ENCODE results near the gene CLDN10. TPM values are rescaled to one million over a fixed set of nuclear protein-coding genes. Genes with fewer than 3 reads are reported as not detected.

The CLDN10 gene
- total RNA-seq, 1 donor from 2014 or later, result not detected

DNA sequence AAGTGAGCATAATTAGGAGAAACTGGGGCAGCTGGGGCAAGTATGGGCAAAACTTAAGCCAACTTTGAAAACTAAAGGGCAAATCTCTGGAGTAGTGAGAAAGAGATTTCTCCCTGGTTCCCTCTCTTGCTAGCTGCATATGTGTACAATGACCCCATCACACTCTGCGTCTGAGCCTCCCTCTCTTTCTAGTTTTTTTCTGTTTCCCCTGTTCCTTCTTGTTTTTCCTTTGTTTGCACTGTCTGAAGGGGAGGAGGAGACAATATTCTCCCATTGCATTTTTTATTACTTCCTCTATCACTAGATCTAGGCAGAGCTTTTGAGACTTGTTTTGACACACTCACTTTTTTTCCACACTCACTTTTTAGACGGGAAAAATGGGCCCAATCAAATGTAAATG, 11.2 kb upstream of the CLDN10 start:
- Mint-ChIP-seq H3K36me3 (ENCODE audit: low read depth) (no peaks in the 10 kb centered on the region), H3K9me3 (ENCODE audit: low read depth) (no peaks in the 10 kb centered on the region), H3K27me3 (ENCODE audit: low read depth) (peaks cover 7% of the 10 kb centered on the region), H3K4me1 (ENCODE audit: low read depth) (peaks cover 5% of the 10 kb centered on the region), H3K4me3 (ENCODE audit: unreplicated experiment) (no peak overlapping the region), H3K27ac (ENCODE audit: unreplicated experiment) (no peak overlapping the region)
- DNase-seq (ENCODE audit: low spot score), result no peak
- no peak for TF ChIP-seq CTCF (IDR thresholded peaks at IDR 0.05)

- H3K4me1 Mint-ChIP-seq (ENCODE audit: low read depth), result no peaks in the 10 kb centered on the region
Observed at GRCh38 chr13:95541911-95542474, 10.5 kb upstream of the CLDN10 start.

DNA sequence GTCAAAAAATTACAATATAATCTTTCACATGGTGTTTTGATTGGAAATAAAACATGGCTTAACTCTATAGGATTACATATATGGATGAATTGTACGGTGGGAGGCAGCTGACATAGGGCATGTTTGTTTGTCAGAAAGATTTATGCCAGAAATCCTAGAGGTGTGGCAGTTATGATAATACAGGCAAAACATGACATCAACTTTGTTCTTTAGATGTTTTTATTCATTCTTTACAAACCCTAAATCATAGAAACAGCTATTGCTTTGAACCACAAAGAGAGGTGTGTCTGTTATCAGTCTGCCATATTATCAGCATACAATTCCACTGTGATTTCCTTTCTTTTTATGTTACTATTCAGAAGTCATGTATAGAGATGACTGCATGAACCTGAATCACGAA, 8.2 kb upstream of the CLDN10 start:
- Mint-ChIP-seq H3K27ac (ENCODE audit: unreplicated experiment) (no peak overlapping the region), H3K4me1 (ENCODE audit: low read depth) (no peaks in the 10 kb centered on the region), H3K4me3 (ENCODE audit: unreplicated experiment) (no peak overlapping the region), H3K36me3 (ENCODE audit: low read depth) (no peaks in the 10 kb centered on the region), H3K27me3 (ENCODE audit: low read depth) (peaks cover 30% of the 10 kb centered on the region), H3K9me3 (ENCODE audit: low read depth) (no peaks in the 10 kb centered on the region)
- DNase-seq (ENCODE audit: low spot score), result no peak
- no peak for TF ChIP-seq CTCF (IDR thresholded peaks at IDR 0.05)

More at GRCh38 chr13:95541911-95542474, 10.5 kb upstream of the CLDN10 start:
- Mint-ChIP-seq H3K9me3 (ENCODE audit: low read depth) (no peaks in the 10 kb centered on the region), H3K4me3 (ENCODE audit: unreplicated experiment) (no peak overlapping the region), H3K27ac (ENCODE audit: unreplicated experiment) (no peak overlapping the region), H3K27me3 (ENCODE audit: low read depth) (peaks cover 11% of the 10 kb centered on the region), H3K36me3 (ENCODE audit: low read depth) (no peaks in the 10 kb centered on the region)
- TF ChIP-seq CTCF (IDR thresholded peaks at IDR 0.05), result no peak
- no peak for DNase-seq (ENCODE audit: low spot score)

- H3K27ac Mint-ChIP-seq (ENCODE audit: unreplicated experiment), result no peak overlapping the region
- peaks cover 3% of the 10 kb centered on the region for H3K4me1 Mint-ChIP-seq (ENCODE audit: low read depth)
- no peaks in the 10 kb centered on the region for H3K9me3 Mint-ChIP-seq (ENCODE audit: low read depth)
- peaks cover 2% of the 10 kb centered on the region for H3K36me3 Mint-ChIP-seq (ENCODE audit: low read depth)
- peaks cover 50% of the 10 kb centered on the region for H3K27me3 Mint-ChIP-seq (ENCODE audit: low read depth)
- no peak overlapping the region for H3K4me3 Mint-ChIP-seq (ENCODE audit: unreplicated experiment)
- no peak for TF ChIP-seq CTCF (IDR thresholded peaks at IDR 0.05)
- no peak for DNase-seq (ENCODE audit: low spot score)
Observed at GRCh38 chr13:95546919-95547318, 5.6 kb upstream of the CLDN10 start.

DNA sequence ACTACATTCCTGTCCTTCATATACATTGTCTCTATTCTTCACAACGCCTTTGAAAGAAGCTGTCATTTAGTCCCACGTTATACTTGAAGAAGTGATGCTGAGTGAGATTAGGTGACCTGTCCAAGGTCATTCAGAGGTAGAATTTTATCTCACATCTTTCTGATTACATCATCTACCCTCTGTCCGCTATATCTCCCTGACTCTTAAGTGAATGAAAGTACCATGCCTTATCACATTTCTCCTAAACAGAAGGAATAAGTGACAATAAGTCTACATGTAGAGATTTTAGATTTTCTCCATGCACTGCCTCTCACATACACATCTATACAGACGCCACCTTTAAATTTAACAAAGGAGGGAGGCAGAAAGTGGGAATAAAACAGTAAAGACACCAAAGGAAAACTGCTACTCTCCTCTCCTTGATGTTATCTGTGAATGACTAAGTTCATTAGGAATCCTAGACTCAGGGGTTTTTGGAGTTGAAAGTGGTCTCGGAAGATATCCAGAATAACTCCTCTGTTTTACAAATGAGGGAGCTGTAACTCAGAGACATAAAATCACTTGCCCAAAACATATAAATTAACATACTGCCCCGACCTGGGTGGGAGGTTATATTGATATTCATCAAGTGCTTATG, 4.9 kb upstream of the CLDN10 start:
- DNase-seq (ENCODE audit: low spot score), result no peak
- no peak for TF ChIP-seq CTCF (IDR thresholded peaks at IDR 0.05)
- Mint-ChIP-seq H3K27ac (ENCODE audit: unreplicated experiment) (no peak overlapping the region), H3K36me3 (ENCODE audit: low read depth) (peaks cover 2% of the 10 kb centered on the region), H3K9me3 (ENCODE audit: low read depth) (no peaks in the 10 kb centered on the region), H3K27me3 (ENCODE audit: low read depth) (peaks cover 51% of the 10 kb centered on the region), H3K4me1 (ENCODE audit: low read depth) (peaks cover 4% of the 10 kb centered on the region), H3K4me3 (ENCODE audit: unreplicated experiment) (no peak overlapping the region)
